Neuronal stem cell (in vitro differentiated cells): Measurements from ENCODE around the gene SRRM4.

ENCODE experiments used
- DNase-seq: peaks from one replicate; pipeline ENCODE4 v3.0.0-alpha.2; 2013; ENCODE audit warnings: low spot score
- H2AFZ ChIP-seq: one replicate; pipeline ENCODE4 v1.6.1; 2013; ENCODE audit warnings: mild to moderate bottlenecking, low read length, inconsistent platforms
- H2AK5ac ChIP-seq: 2 replicates; pipeline ENCODE4 v1.6.1; 2013; ENCODE audit warnings: low read depth, mild to moderate bottlenecking, inconsistent platforms, low read length, moderate library complexity, mixed read lengths
- H2BK120ac ChIP-seq: 2 replicates; pipeline ENCODE4 v1.6.1; 2013; ENCODE audit warnings: low read depth, mild to moderate bottlenecking, inconsistent platforms, low read length, moderate library complexity, mixed read lengths
- H2BK12ac ChIP-seq: one replicate; pipeline ENCODE4 v1.6.1; 2013; ENCODE audit warnings: low read length, inconsistent platforms
- H2BK15ac ChIP-seq: 2 replicates; pipeline ENCODE4 v1.6.1; 2013; ENCODE audit warnings: mild to moderate bottlenecking, low read length, inconsistent platforms, mixed read lengths
- H2BK5ac ChIP-seq: one replicate; pipeline ENCODE4 v1.6.1; 2013; ENCODE audit warnings: inconsistent platforms, mild to moderate bottlenecking, low read length, moderate library complexity
- H3K14ac ChIP-seq: one replicate; pipeline ENCODE4 v1.6.1; 2013; ENCODE audit warnings: low read length, inconsistent platforms
- H3K18ac ChIP-seq: 2 replicates; pipeline ENCODE4 v1.6.1; 2013; ENCODE audit warnings: low read length, inconsistent platforms
- H3K23ac ChIP-seq: 2 replicates; pipeline ENCODE4 v1.6.1; 2013; ENCODE audit warnings: low read depth, mild to moderate bottlenecking, mixed read lengths, low read length, inconsistent platforms; ENCODE audit not compliant: poor library complexity
- H3K27ac ChIP-seq: replicated peaks from 3 replicates; pipeline ENCODE4 v1.5.1; 2013; ENCODE audit warnings: low read length, inconsistent platforms
- H3K27me3 ChIP-seq, 3 experiments: 2 replicates each; pipeline ENCODE4 v1.6.1; 2013; ENCODE audit warnings: low read length in 3 of 3, mild to moderate bottlenecking in 2 of 3, inconsistent platforms in 1 of 3, low read depth in 1 of 3, mixed read lengths in 1 of 3, moderate library complexity in 1 of 3; ENCODE audit not compliant: control insufficient read depth in 3 of 3, insufficient read depth in 3 of 3
- H3K36me3 ChIP-seq, 2 donors: replicated peaks in 1 of 2; 2 replicates each; pipeline ENCODE4 v1.6.1; 2013; ENCODE audit warnings: low read length in 2 of 2; ENCODE audit not compliant: control insufficient read depth in 2 of 2, insufficient read depth in 2 of 2
- H3K4ac ChIP-seq: 2 replicates; pipeline ENCODE4 v1.6.1; 2013; ENCODE audit warnings: inconsistent platforms, mild to moderate bottlenecking, low read length, moderate library complexity
- H3K4me1 ChIP-seq, 2 donors: 1 replicate in 1 of 2; 2 replicates in 1 of 2; pipeline ENCODE4 v1.6.1; 2013; ENCODE audit warnings: low read length in 2 of 2, low read depth in 1 of 2; ENCODE audit not compliant: control insufficient read depth in 2 of 2, insufficient read depth in 1 of 2
- H3K4me2 ChIP-seq: one replicate; pipeline ENCODE4 v1.6.1; 2013; ENCODE audit warnings: mild to moderate bottlenecking, low read length, inconsistent platforms; ENCODE audit not compliant: insufficient read depth, poor library complexity, severe bottlenecking
- H3K4me3 ChIP-seq, 2 donors: 2 replicates each; pipeline ENCODE4 v1.5.1; 2013; ENCODE audit warnings: low read length in 2 of 2, mild to moderate bottlenecking in 2 of 2, inconsistent platforms in 1 of 2, moderate library complexity in 1 of 2
- H3K79me1 ChIP-seq: one replicate; pipeline ENCODE4 v1.6.1; 2013; ENCODE audit warnings: low read depth, mild to moderate bottlenecking, inconsistent platforms, low read length, moderate library complexity
- H3K9ac ChIP-seq: one replicate; pipeline ENCODE4 v1.6.1; 2013; ENCODE audit warnings: mild to moderate bottlenecking, low read depth, low read length, inconsistent platforms; ENCODE audit not compliant: poor library complexity
- H3K9me3 ChIP-seq, 2 donors: replicated peaks in 1 of 2; 2 replicates each; pipeline versions ENCODE3 to v1.6.1; 2013; ENCODE audit warnings: low read length in 2 of 2, mild to moderate bottlenecking in 2 of 2, inconsistent platforms in 1 of 2, low read depth in 1 of 2, mixed read lengths in 1 of 2, moderate library complexity in 1 of 2; ENCODE audit not compliant: control insufficient read depth in 2 of 2, insufficient read depth in 1 of 2
- H4K8ac ChIP-seq: one replicate; pipeline ENCODE4 v1.6.1; 2013; ENCODE audit warnings: low read depth, mild to moderate bottlenecking, inconsistent platforms, low read length, moderate library complexity
- H4K91ac ChIP-seq: one replicate; pipeline ENCODE4 v1.6.1; 2013; ENCODE audit warnings: low read length, low read depth, mild to moderate bottlenecking, inconsistent platforms; ENCODE audit not compliant: poor library complexity
- WGBS, 2 donors: extraction: QIAGEN DNeasy Blood & Tissue Kit; methylation state at CpG; one replicate each; pipeline ENCODE4 v1.1.7; 2013; ENCODE audit warnings: missing lambda C conversion rate in 2 of 2, mixed read lengths in 1 of 2; ENCODE audit not compliant: insufficient read length in 2 of 2, insufficient replicate concordance in 1 of 2; ENCODE audit errors: extremely low coverage in 2 of 2; 5-methylcytosine and 5-hydroxymethylcytosine counted together

Gene SRRM4

DNA sequence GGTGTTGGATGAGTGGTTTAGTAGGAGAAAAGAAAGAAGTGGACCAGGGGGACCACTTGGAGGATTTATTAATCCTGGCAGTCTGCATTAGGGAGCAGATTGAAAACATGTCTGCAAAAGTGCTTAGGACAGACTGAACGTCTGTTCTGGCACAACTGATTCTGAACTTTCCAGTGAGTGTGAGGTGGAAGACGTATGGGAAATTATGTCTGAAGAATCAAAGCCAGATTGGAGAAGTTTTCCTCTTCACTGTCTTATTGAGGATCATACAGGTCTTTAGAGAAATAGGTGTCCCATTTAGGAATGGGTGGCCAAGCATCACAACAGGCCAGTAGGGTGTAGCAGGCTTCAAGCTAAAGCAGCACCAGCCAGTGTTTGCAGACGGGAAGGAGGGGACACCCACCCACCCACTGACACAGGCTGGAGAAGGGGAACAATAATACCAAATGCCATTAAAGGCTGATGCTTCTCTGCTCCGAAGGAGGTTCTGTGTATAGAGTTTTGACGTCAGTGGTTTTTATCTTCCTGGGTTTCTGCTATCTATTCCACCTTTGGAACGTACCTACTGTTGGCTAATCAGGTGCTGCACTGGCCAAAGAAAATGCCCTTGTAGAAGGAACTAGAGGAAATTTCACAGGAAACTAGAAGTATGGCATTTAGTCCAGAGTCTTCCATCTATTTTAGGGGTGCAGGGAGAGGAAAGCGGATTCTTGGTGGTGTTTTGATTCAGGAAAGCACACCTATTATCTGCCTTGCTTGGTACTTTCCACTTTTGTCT, 1.8 kb downstream of the SRRM4 start:
- Histone ChIP-seq H3K4me1 (peaks cover 2 to 7% of the 10 kb centered on the region in 2 donors), H3K14ac (no peak overlapping the region), H3K9me3 (no peaks in the 10 kb centered on the region), H2BK15ac (no peak overlapping the region), H2AK5ac (no peak overlapping the region), H2BK12ac (no peak overlapping the region), H3K36me3 (no peaks in the 10 kb centered on the region), H3K18ac (no peak overlapping the region), H3K27ac (no peak overlapping the region), H3K4me2 (no peak overlapping the region), H4K91ac (no peak overlapping the region), H2BK5ac (no peak overlapping the region), H3K4ac (no peak overlapping the region), H2BK120ac (no peak overlapping the region), H3K27me3 (peaks cover 0 to 33% (median 7%) of the 10 kb centered on the region in 3 experiments), H2AFZ (no peak overlapping the region), H3K4me3 (no peak overlapping the region), H3K79me1 (no peaks in the 10 kb centered on the region), H3K23ac (no peak overlapping the region), H3K9ac (no peak overlapping the region), H4K8ac (no peak overlapping the region)
- no CpG with 5 or more reads among the region's 7 CpGs for WGBS, 2 donors
- DNase-seq: no peak

DNA sequence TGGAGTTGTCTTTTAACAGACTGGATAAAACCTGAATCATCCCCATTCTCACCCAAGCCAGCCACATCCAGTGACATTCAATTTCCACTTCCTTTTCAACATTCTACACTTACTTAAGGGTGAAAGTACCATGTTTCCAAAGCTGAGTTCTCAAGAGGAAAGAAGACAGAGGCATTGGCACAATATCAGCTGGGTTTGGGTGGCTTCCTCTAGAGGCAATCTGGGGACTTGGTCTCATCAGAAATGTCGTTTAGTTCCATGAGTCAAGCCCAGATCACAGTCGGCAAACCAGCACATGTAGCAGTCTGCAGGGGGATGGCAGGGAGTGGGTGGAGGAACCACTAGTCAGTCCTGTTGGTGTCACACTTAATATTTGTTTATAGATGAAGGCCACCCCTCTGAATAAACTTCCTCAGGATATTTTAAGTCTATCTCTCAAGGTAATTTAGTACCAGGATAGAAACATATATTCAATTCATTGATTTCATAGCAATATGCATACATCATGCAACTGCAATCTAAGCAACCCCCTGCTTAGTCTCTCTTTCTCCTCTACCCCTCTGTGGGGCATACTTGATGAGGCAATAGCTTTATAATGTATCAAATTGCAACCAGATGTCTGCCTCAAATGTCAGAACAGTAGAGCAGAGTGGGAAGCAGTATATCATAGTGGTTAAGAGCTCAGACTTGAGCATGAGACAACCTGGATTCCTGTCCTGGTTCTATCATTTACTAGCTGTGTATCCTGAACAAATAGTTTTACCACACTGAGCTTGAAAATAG, 3.0 kb downstream of the SRRM4 start:
- Histone ChIP-seq H3K4ac (no peak overlapping the region), H3K18ac (no peak overlapping the region), H3K9me3 (no peaks in the 10 kb centered on the region), H3K27me3 (peaks cover 0 to 33% (median 7%) of the 10 kb centered on the region in 3 experiments), H2BK5ac (no peak overlapping the region), H3K36me3 (no peaks in the 10 kb centered on the region), H4K8ac (no peak overlapping the region), H2BK12ac (no peak overlapping the region), H4K91ac (no peak overlapping the region), H3K4me3 (no peak overlapping the region), H3K79me1 (peaks cover 3% of the 10 kb centered on the region), H2BK120ac (no peak overlapping the region), H3K27ac (no peak overlapping the region), H2AK5ac (no peak overlapping the region), H3K23ac (no peak overlapping the region), H3K4me1 (peaks cover 2 to 7% of the 10 kb centered on the region in 2 donors), H2AFZ (no peak overlapping the region), H3K9ac (no peak overlapping the region), H2BK15ac (no peak overlapping the region), H3K4me2 (no peak overlapping the region), H3K14ac (no peak overlapping the region)
- DNase-seq: no peak
- no CpG with 5 or more reads among the region's 2 CpGs for WGBS, 2 donors

DNA sequence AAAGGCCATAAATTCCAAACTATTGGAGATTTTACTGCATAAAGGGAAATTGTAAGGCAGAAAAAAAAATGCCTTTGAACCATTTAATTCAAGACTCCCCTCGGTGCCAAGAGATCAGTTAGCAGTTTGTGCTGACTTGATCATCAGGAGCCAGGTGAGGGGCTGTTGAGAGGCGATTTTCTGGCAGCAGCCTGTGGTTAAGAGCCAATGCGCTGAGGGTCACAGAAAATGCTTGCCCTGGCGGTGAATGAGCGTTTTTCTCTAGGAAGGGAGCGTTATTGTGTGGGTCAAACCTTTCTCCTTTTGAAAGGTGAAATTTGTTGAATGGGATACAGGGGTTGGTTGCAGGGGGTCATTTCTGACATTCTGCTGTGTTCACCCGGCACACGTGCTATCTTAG, 4.7 kb downstream of the SRRM4 start:
- no peak overlapping the region for H3K4ac ChIP-seq
- H3K4me3 ChIP-seq: no peak overlapping the region
- H2BK120ac ChIP-seq: no peak overlapping the region
- no peak overlapping the region for H4K8ac ChIP-seq
- H2BK12ac ChIP-seq: no peak overlapping the region
- peaks cover 3% of the 10 kb centered on the region for H3K79me1 ChIP-seq
- H2BK15ac ChIP-seq: no peak overlapping the region
- H3K9ac ChIP-seq: no peak overlapping the region
- no peaks in the 10 kb centered on the region for H3K36me3 ChIP-seq
- WGBS, 2 donors: no CpG with 5 or more reads among the region's 8 CpGs
- no peak overlapping the region for H2BK5ac ChIP-seq
- H3K4me1 ChIP-seq: peaks cover under 1 to 7% of the 10 kb centered on the region in 2 donors
- no peak overlapping the region for H3K4me2 ChIP-seq
- no peak overlapping the region for H2AK5ac ChIP-seq
- no peak overlapping the region for H4K91ac ChIP-seq
- H3K18ac ChIP-seq: no peak overlapping the region
- H2AFZ ChIP-seq: no peak overlapping the region
- DNase-seq: no peak
- no peaks in the 10 kb centered on the region for H3K9me3 ChIP-seq
- H3K23ac ChIP-seq: no peak overlapping the region
- H3K27me3 ChIP-seq: peaks cover 0 to 26% (median 7%) of the 10 kb centered on the region in 3 experiments
- no peak overlapping the region for H3K14ac ChIP-seq
- no peak overlapping the region for H3K27ac ChIP-seq

DNA sequence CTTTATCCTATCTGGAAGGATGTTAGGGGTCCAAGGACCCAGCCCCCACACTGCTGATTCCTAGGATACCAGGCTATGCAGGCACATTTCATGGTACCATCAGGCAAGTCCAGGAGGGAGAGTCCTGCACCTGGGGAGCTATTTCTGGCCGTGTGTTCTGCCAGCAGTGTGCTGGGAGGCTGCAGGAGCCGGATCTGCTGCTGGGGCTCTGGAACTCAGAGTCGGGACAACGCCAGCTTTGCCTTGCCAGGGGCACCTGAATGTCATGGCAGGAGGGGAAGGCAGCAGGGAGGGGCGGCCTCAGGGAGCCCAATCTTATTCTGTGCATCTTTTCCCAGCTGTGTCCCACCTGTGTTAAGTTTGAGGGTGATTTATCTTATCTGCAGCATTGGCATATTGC, 17.8 kb downstream of the SRRM4 start:
- WGBS, 2 donors: no CpG with 5 or more reads among the region's 5 CpGs
- no peak overlapping the region for H2BK12ac ChIP-seq

More for the DNA sequence above, 17.8 kb downstream of the SRRM4 start:
- DNase-seq: no peak
- Histone ChIP-seq H3K14ac (no peak overlapping the region), H3K9ac (peak overlapping the region; percentile 67), H3K4me3 (no peak overlapping the region), H3K79me1 (no peaks in the 10 kb centered on the region), H3K36me3 (no peaks in the 10 kb centered on the region), H4K8ac (no peak overlapping the region), H3K18ac (peak overlapping the region; percentile 22), H4K91ac (peak overlapping the region; percentile 73), H3K4ac (no peak overlapping the region), H2AFZ (no peak overlapping the region), H3K4me2 (no peak overlapping the region), H3K27ac (no peak overlapping the region), H3K23ac (peak overlapping the region; percentile 14), H2AK5ac (no peak overlapping the region), H2BK120ac (no peak overlapping the region), H3K4me1 (peaks cover 0 to under 1% of the 10 kb centered on the region in 2 donors), H3K9me3 (no peaks in the 10 kb centered on the region), H3K27me3 (no peaks in the 10 kb centered on the region), H2BK15ac (no peak overlapping the region), H2BK5ac (no peak overlapping the region)
